Keratinocyte (primary cell): Measurements from ENCODE around the gene SP110. TPM values are rescaled to one million over a fixed set of nuclear protein-coding genes. Genes with fewer than 3 reads are reported as not detected.

Experiments used
- DNase-seq: peaks from one replicate; pipeline ENCODE4 v3.0.0-alpha.2; 2011; ENCODE audit warnings: low read depth, missing footprints, low spot score
- FAIRE-seq: peaks from 2 replicates; lab custom pipeline; 2011; peaks lifted over from hg19 to GRCh38; lab: Jason Lieb, UNC
- H2AFZ ChIP-seq: 2 replicates; pipeline ENCODE4 v1.6.0; 2012; ENCODE audit warnings: low read length, control low read depth, inconsistent platforms; ENCODE audit not compliant: control insufficient read depth
- H3K27ac ChIP-seq: 2 replicates; pipeline ENCODE4 v1.5.1; 2011; ENCODE audit warnings: low read length; ENCODE audit not compliant: control insufficient read depth, insufficient read depth
- H3K27me3 ChIP-seq: 3 replicates; pipeline ENCODE4 v1.6.0; 2011; ENCODE audit warnings: low read length; ENCODE audit not compliant: control insufficient read depth, insufficient read depth; ENCODE audit errors: extremely low read depth
- H3K36me3 ChIP-seq, 2 experiments: 2 replicates in 1 of 2; 3 replicates in 1 of 2; pipeline ENCODE4 v1.5.1; 2011; ENCODE audit warnings: low read length in 2 of 2, mild to moderate bottlenecking in 1 of 2; ENCODE audit not compliant: control insufficient read depth in 2 of 2, insufficient read depth in 2 of 2; ENCODE audit errors: extremely low read depth in 1 of 2
- H3K4me1 ChIP-seq: 3 replicates; pipeline ENCODE4 v1.5.1; 2011; ENCODE audit warnings: low read length; ENCODE audit not compliant: control insufficient read depth, insufficient read depth; ENCODE audit errors: extremely low read depth
- H3K4me2 ChIP-seq: 3 replicates; pipeline ENCODE4 v1.6.0; 2011; ENCODE audit warnings: low read depth, low read length; ENCODE audit not compliant: control insufficient read depth, insufficient read depth; ENCODE audit errors: extremely low read depth
- H3K4me3 ChIP-seq, 3 experiments: fragments of 200-600 bp in 1 of 3; sonication (generic) in 1 of 3; 2 replicates in 2 of 3; 3 replicates in 1 of 3; pipeline ENCODE4 v1.5.1; 2011 to 2016; ENCODE audit warnings: low read length in 3 of 3, mild to moderate bottlenecking in 3 of 3, control low read depth in 2 of 3, inconsistent platforms in 1 of 3, low read depth in 1 of 3, mixed read lengths in 1 of 3, mixed run types in 1 of 3, moderate library complexity in 1 of 3; ENCODE audit not compliant: control insufficient read depth in 2 of 3, insufficient read depth in 2 of 3; ENCODE audit errors: extremely low read depth in 1 of 3
- H3K79me2 ChIP-seq: 2 replicates; pipeline ENCODE4 v1.6.0; 2012; ENCODE audit warnings: low read length; ENCODE audit not compliant: control insufficient read depth, insufficient read depth
- H3K9ac ChIP-seq: 3 replicates; pipeline ENCODE4 v1.6.0; 2011; ENCODE audit warnings: low read length; ENCODE audit not compliant: control insufficient read depth, insufficient read depth; ENCODE audit errors: extremely low read depth
- H3K9me1 ChIP-seq: 3 replicates; pipeline ENCODE4 v1.6.0; 2011; ENCODE audit warnings: low read length; ENCODE audit not compliant: control insufficient read depth, insufficient read depth; ENCODE audit errors: extremely low read depth
- H3K9me3 ChIP-seq: 2 replicates; pipeline ENCODE4 v1.5.1; 2012; ENCODE audit warnings: low read depth, low read length; ENCODE audit not compliant: control insufficient read depth
- H4K20me1 ChIP-seq: 3 replicates; pipeline ENCODE4 v1.6.0; 2011; ENCODE audit warnings: low read length; ENCODE audit not compliant: control insufficient read depth, insufficient read depth; ENCODE audit errors: extremely low read depth
- EZH2 ChIP-seq: IDR thresholded peaks from one replicate; pipeline ENCODE4 v1.6.1; 2012; ENCODE audit warnings: inconsistent platforms, mild to moderate bottlenecking, low read length, moderate library complexity
- dilution Hi-C: fragments of 300-500 bp; cut with MboI; formaldehyde crosslinking; loops from one replicate; pipeline ENCODE4 v1.7.0; 2020; ENCODE audit warnings: low sequenced_read_pairs; ENCODE audit not compliant: extremely low pct_ligation_motif_present
- polyA plus RNA-seq, 5 experiments: library from polyadenylated mRNA; depleted of rRNA in 3 of 5; stranded (reverse) in 3 of 5; stranded (forward) in 1 of 5; unstranded in 1 of 5; fragments of >200 nt; gene quantifications; 1 replicate in 1 of 5; 2 replicates in 3 of 5; 3 replicates in 1 of 5; pipeline versions ENCODE4 v1.2.1 to v1.2.3, GENCODE V29; 2011 to 2012; ENCODE audit warnings: missing spikeins in 2 of 5, low read depth in 1 of 5, low replicate concordance in 1 of 5
- TF ChIP-seq, protein P1 (sequence below), 3 experiments: IDR thresholded peaks in 1 of 3; conservative IDR thresholded peaks in 1 of 3; optimal IDR thresholded peaks in 1 of 3; 2 replicates in 2 of 3; 3 replicates in 1 of 3; pipeline versions ENCODE3 to v1.5.1; 2011; ENCODE audit warnings: low read length in 3 of 3, mild to moderate bottlenecking in 3 of 3, moderate library complexity in 2 of 3, control low read depth in 1 of 3, inconsistent platforms in 1 of 3; ENCODE audit not compliant: insufficient read depth in 2 of 3; ENCODE audit errors: extremely low read depth in 1 of 3

Gene SP110
- polyA plus RNA-seq, 1 donor (not counting 4 experiments of a cell fraction or from before 2014, with no cell fraction given), result 26.5 TPM

DNA sequence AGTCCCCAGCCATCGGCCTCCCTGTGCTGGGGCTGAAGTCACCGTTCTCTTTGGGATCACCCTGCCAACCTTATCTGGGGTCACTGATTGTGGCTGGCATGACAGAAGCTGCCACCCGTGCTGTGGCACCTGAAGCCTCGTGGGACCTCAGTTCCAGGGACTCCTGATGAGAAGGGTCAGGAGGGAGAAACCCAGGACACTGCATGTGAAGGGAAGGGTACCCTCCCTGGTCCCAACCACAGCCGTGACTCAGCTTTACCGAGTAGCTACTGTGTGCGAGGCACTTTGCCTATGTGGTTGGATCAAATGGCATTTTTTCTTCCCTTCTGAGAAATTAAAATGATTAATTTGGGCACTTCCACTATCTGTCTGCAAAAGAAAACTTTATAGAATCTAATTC lies 64.4 kb downstream of the SP110 start:
- dilution Hi-C loops, result no loop called here
- DNase-seq, result no peak
- no peak overlapping the region for H2AFZ ChIP-seq

DNA sequence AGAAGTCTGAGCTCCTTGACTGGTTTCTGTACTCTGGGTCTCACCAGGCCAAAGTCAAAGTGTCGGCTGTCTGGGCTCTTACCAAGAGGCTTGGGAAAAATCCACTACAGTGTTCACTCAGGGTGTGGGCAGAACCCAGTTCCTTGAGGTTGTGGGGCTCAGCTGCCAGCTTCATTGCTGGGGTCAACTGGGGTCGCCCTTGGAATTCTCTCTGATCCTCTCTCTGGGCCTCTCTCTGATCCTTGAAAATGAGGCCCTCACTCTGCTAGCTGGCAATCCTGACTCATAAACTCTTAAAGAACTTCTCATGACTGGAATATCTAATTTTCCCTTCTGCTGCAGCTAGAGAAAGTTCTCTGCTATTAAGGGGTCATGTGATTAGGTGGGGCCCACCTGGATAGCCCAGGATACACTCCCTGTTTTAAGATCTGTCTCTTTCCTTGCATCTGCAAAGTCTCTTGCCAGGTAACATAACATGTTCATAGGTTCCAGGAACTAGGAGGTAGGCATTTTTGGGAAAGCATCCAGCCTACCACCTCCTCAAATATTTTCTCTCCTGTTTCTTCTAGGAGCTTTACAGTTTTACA lies 66.3 kb downstream of the SP110 start:
- Histone ChIP-seq H3K79me2 (no peaks in the 10 kb centered on the region), H3K4me3 (no peak overlapping the region), H3K9ac (no peak overlapping the region), H3K36me3 (no peaks in the 10 kb centered on the region), H3K27me3 (no peaks in the 10 kb centered on the region), H3K9me3 (no peaks in the 10 kb centered on the region), H3K4me2 (no peak overlapping the region), H2AFZ (no peak overlapping the region), H3K9me1 (no peaks in the 10 kb centered on the region), H3K4me1 (no peaks in the 10 kb centered on the region), H4K20me1 (no peaks in the 10 kb centered on the region), H3K27ac (no peak overlapping the region)
- no peak for DNase-seq
- FAIRE-seq, result no peak
- TF ChIP-seq, protein P1, sequence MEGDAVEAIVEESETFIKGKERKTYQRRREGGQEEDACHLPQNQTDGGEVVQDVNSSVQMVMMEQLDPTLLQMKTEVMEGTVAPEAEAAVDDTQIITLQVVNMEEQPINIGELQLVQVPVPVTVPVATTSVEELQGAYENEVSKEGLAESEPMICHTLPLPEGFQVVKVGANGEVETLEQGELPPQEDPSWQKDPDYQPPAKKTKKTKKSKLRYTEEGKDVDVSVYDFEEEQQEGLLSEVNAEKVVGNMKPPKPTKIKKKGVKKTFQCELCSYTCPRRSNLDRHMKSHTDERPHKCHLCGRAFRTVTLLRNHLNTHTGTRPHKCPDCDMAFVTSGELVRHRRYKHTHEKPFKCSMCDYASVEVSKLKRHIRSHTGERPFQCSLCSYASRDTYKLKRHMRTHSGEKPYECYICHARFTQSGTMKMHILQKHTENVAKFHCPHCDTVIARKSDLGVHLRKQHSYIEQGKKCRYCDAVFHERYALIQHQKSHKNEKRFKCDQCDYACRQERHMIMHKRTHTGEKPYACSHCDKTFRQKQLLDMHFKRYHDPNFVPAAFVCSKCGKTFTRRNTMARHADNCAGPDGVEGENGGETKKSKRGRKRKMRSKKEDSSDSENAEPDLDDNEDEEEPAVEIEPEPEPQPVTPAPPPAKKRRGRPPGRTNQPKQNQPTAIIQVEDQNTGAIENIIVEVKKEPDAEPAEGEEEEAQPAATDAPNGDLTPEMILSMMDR (optimal IDR thresholded peaks at IDR 0.05 in 1 of 3, IDR thresholded peaks at IDR 0.05 in 1 of 3, conservative IDR thresholded peaks at IDR 0.05 in 1 of 3; ENCODE audit: extremely low read depth in 1 of 3, insufficient read depth in 2 of 3, low read length in 3 of 3), result no peak
- TF ChIP-seq EZH2, result no peak
- dilution Hi-C loops, result no loop called here

More for the DNA sequence above, 64.4 kb downstream of the SP110 start:
- no peaks in the 10 kb centered on the region for H3K36me3 ChIP-seq
- no peaks in the 10 kb centered on the region for H3K9me1 ChIP-seq
- no peak overlapping the region for H3K9ac ChIP-seq
- FAIRE-seq, result no peak
- H3K27ac ChIP-seq, result no peak overlapping the region
- H3K79me2 ChIP-seq, result no peaks in the 10 kb centered on the region
- no peaks in the 10 kb centered on the region for H3K9me3 ChIP-seq
- TF ChIP-seq EZH2, result no peak
- no peaks in the 10 kb centered on the region for H3K4me1 ChIP-seq
- no peak overlapping the region for H3K4me3 ChIP-seq
- H3K27me3 ChIP-seq, result no peaks in the 10 kb centered on the region
- no peaks in the 10 kb centered on the region for H4K20me1 ChIP-seq
- no peak overlapping the region for H3K4me2 ChIP-seq

DNA sequence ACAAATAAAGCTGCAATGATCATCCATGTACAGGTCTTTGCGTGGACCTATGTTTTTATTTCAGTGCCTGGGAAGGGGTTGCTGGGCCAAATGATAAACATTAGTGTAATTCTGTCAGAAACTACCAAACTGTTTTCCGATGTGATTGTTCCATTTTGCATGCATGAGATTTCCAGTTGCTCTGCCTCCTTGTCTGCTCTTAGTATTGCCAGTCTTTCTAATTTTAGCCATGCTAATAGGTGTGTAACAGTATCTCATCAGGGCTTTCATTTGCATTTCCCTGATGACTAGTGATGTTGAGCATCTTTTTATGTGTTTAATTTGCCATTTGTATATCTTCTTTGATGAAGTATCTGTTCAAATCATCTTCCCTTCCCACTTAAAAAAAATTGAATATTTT lies 67.5 kb downstream of the SP110 start:
- no peak overlapping the region for H3K4me3 ChIP-seq
- H3K4me1 ChIP-seq, result no peaks in the 10 kb centered on the region
- H3K36me3 ChIP-seq, result no peaks in the 10 kb centered on the region
- H2AFZ ChIP-seq, result no peak overlapping the region
- TF ChIP-seq, protein P1 (optimal IDR thresholded peaks at IDR 0.05 in 1 of 3, IDR thresholded peaks at IDR 0.05 in 1 of 3, conservative IDR thresholded peaks at IDR 0.05 in 1 of 3; ENCODE audit: extremely low read depth in 1 of 3, insufficient read depth in 2 of 3, low read length in 3 of 3), result no peak
- TF ChIP-seq EZH2, result no peak
- H3K9ac ChIP-seq, result no peak overlapping the region
- no peaks in the 10 kb centered on the region for H3K79me2 ChIP-seq
- H3K4me2 ChIP-seq, result no peak overlapping the region
- no peaks in the 10 kb centered on the region for H4K20me1 ChIP-seq
- H3K9me1 ChIP-seq, result no peaks in the 10 kb centered on the region
- dilution Hi-C loops, result no loop called here
- H3K27me3 ChIP-seq, result no peaks in the 10 kb centered on the region
- H3K27ac ChIP-seq, result no peak overlapping the region
- FAIRE-seq (no peak), DNase-seq (no peak)
- H3K9me3 ChIP-seq, result no peaks in the 10 kb centered on the region
